GM21381 (cell line): ENCODE data around the gene TFCP2.

Source experiments
- ATAC-seq: cut with Tn5 transposase; IDR thresholded peaks from one replicate; pipeline ENCODE4 v1.9.1; 2021; ENCODE audit warnings: mild to moderate bottlenecking, moderate library complexity; ENCODE audit not compliant: unreplicated experiment

TFCP2 gene

GRCh38 chr12:51160814-51161459, 12.0 kb downstream of the TFCP2 start:
- ATAC-seq = no peak

GRCh38 chr12:51156245-51156765, 16.6 kb downstream of the TFCP2 start:
- ATAC-seq = no peak

- no peak for ATAC-seq
Measured at GRCh38 chr12:51152953-51153352, 20.0 kb downstream of the TFCP2 start.

- ATAC-seq = no peak
Measured at GRCh38 chr12:51150777-51151176, 22.2 kb downstream of the TFCP2 start.

- no peak for ATAC-seq
Measured at GRCh38 chr12:51147309-51147708, 25.6 kb downstream of the TFCP2 start.

- no peak for ATAC-seq
Measured at GRCh38 chr12:51139292-51139844, 33.6 kb downstream of the TFCP2 start.

- no peak for ATAC-seq
Measured at GRCh38 chr12:51132693-51133092, 40.2 kb downstream of the TFCP2 start.

- no peak for ATAC-seq
Measured at GRCh38 chr12:51131745-51132521, 41.0 kb downstream of the TFCP2 start.

- no peak for ATAC-seq
Measured at GRCh38 chr12:51128919-51129318, 44.0 kb downstream of the TFCP2 start.

- ATAC-seq = no peak
Measured at GRCh38 chr12:51127050-51127729, 45.7 kb downstream of the TFCP2 start.

GRCh38 chr12:51126297-51126696, 46.6 kb downstream of the TFCP2 start:
- no peak for ATAC-seq

- no peak for ATAC-seq
Measured at GRCh38 chr12:51124504-51124903, 48.4 kb downstream of the TFCP2 start.

GRCh38 chr12:51122844-51123243, 50.1 kb downstream of the TFCP2 start:
- ATAC-seq = no peak

- ATAC-seq = no peak
Measured at GRCh38 chr12:51118706-51119105, 54.2 kb downstream of the TFCP2 start.

- no peak for ATAC-seq
Measured at GRCh38 chr12:51115533-51115932, 57.4 kb downstream of the TFCP2 start.

- no peak for ATAC-seq
Measured at GRCh38 chr12:51108136-51108535, 64.8 kb downstream of the TFCP2 start.

- no peak for ATAC-seq
Measured at GRCh38 chr12:51103977-51104376, 69.0 kb downstream of the TFCP2 start.

GRCh38 chr12:51098611-51099010, 74.3 kb downstream of the TFCP2 start:
- no peak for ATAC-seq

GRCh38 chr12:51090705-51091229, 82.2 kb downstream of the TFCP2 start:
- ATAC-seq = no peak

GRCh38 chr12:51087818-51088217, 85.1 kb downstream of the TFCP2 start:
- no peak for ATAC-seq

- ATAC-seq = no peak
Measured at GRCh38 chr12:51086933-51087332, 86.0 kb downstream of the TFCP2 start.
